LNCaP clone FGC (cell line): ENCODE results near the gene CGREF1.

Experiments used
- DNase-seq: peaks from one replicate; pipeline ENCODE4 v3.0.0-alpha.2; 2011; ENCODE audit warnings: low read depth
- H3K4me3 ChIP-seq: 2 replicates; pipeline ENCODE4 v1.5.1; 2011; ENCODE audit warnings: mild to moderate bottlenecking, low read depth, low read length, control low read depth
- TF ChIP-seq, protein P1 (sequence below): IDR thresholded peaks from 2 replicates; pipeline ENCODE4 v1.5.1; 2012; ENCODE audit warnings: mild to moderate bottlenecking; ENCODE audit not compliant: control insufficient read depth, insufficient read depth; ENCODE audit errors: extremely low read depth

The CGREF1 gene

GRCh38 chr2:27148801-27149439 lies 30.0 kb upstream of the CGREF1 start, which contains the start of gene TCF23:
TCF23 (plus strand) TSS chr2:27149004; CDS start chr2:27149134, 130 bp downstream.
- DNase-seq: no peak
- TF ChIP-seq, protein P1, sequence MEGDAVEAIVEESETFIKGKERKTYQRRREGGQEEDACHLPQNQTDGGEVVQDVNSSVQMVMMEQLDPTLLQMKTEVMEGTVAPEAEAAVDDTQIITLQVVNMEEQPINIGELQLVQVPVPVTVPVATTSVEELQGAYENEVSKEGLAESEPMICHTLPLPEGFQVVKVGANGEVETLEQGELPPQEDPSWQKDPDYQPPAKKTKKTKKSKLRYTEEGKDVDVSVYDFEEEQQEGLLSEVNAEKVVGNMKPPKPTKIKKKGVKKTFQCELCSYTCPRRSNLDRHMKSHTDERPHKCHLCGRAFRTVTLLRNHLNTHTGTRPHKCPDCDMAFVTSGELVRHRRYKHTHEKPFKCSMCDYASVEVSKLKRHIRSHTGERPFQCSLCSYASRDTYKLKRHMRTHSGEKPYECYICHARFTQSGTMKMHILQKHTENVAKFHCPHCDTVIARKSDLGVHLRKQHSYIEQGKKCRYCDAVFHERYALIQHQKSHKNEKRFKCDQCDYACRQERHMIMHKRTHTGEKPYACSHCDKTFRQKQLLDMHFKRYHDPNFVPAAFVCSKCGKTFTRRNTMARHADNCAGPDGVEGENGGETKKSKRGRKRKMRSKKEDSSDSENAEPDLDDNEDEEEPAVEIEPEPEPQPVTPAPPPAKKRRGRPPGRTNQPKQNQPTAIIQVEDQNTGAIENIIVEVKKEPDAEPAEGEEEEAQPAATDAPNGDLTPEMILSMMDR: no peak
- no peak within 1 kb of the TSS for H3K4me3 ChIP-seq

GRCh38 chr2:27147935-27148334 lies 29.0 kb upstream of the CGREF1 start:
- no peak overlapping the region for H3K4me3 ChIP-seq
- TF ChIP-seq, protein P1: no peak
- DNase-seq: no peak

GRCh38 chr2:27145682-27146081 lies 26.8 kb upstream of the CGREF1 start:
- no peak for DNase-seq
- H3K4me3 ChIP-seq: no peak overlapping the region
- TF ChIP-seq, protein P1: no peak

- TF ChIP-seq, protein P1: no peak
- DNase-seq: no peak
Measured at GRCh38 chr2:27143285-27143684, 24.4 kb upstream of the CGREF1 start.

DNA sequence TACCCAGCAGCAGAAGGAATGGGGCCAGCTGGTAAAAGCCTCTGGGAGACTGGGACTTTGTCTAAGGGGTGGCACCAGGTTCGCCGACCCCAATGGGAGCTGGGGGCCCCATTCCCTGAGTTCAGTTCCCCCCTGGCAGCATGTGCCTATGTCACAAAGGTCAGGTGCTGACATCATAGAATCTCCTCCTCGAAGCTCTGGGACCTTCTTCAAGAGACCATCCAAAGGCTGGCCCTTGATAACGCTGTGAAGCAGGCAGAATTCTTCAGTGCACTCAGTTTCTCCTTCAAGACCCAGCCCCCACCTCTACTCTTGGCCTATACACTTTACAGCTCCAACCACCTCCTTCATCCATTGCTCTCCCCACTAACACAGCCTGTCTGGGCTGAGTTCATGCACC lies 20.4 kb upstream of the CGREF1 start, which contains the start of gene PRR30:
Gene PRR30, minus strand, starts transcription at position 101 of the 400 bp plus-strand sequence. CDS start 1,081 bp downstream, outside the sequence.
- no peak for DNase-seq
- no peak within 1 kb of the TSS for H3K4me3 ChIP-seq
- TF ChIP-seq, protein P1: no peak

More at GRCh38 chr2:27143285-27143684, 24.4 kb upstream of the CGREF1 start:
- H3K4me3 ChIP-seq: no peak overlapping the region

GRCh38 chr2:27138111-27138510 lies 19.2 kb upstream of the CGREF1 start:
- TF ChIP-seq, protein P1: no peak

More at GRCh38 chr2:27138111-27138510, 19.2 kb upstream of the CGREF1 start:
- no peak for DNase-seq
- no peak overlapping the region for H3K4me3 ChIP-seq
